HG03432 (cell line): Measurements from ENCODE around the gene PTGES3L.
A peak's percentile ranks its signal among the peaks of the same experiment; 100 is the strongest.

ENCODE experiments used
- ATAC-seq: cut with Tn5 transposase; IDR thresholded peaks from one replicate; pipeline ENCODE4 v1.9.1; 2021; ENCODE audit warnings: mild to moderate bottlenecking, moderate library complexity; ENCODE audit not compliant: unreplicated experiment

The PTGES3L gene

DNA sequence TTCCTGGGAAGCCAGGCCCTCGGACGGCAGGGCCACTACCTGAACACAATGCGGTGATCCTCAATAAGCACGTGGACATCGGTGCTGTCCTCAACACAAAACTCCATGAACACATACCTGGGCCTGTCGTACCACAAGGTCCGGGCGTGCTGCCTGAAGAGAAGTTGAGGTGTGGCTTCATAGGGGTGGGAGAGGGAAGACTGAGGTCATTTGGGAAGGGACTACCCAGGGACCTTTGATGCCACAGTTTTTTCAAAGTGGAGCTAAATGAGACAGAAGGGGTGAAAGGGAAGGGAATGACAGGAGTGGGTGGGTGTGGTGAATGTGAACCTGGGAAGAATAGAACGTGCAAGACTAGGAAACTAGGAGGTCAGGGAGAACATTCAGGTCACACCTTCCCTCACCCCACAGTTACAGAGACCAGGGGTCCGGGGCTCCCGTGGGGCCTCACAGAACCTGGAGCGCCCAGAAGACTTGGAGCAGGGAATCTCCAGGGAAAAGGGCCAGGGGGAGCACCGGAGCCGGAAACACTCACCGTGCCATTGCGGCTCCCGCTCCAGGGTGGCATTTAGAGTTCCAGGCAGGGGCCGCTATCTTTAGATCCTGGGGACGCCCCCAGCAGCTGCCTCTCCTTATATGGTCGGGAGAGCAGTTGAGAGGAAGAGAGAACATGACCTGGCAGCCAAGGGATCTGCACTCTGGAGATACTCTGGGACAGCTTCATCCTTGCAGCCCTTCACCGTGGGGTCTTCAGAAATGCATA is at the start of gene PTGES3L:
Gene PTGES3L (minus strand): TSS at position 570 of the 763 bp plus-strand sequence. CDS start 27 bp downstream, at position 543.
- peak; percentile 40 for ATAC-seq

DNA sequence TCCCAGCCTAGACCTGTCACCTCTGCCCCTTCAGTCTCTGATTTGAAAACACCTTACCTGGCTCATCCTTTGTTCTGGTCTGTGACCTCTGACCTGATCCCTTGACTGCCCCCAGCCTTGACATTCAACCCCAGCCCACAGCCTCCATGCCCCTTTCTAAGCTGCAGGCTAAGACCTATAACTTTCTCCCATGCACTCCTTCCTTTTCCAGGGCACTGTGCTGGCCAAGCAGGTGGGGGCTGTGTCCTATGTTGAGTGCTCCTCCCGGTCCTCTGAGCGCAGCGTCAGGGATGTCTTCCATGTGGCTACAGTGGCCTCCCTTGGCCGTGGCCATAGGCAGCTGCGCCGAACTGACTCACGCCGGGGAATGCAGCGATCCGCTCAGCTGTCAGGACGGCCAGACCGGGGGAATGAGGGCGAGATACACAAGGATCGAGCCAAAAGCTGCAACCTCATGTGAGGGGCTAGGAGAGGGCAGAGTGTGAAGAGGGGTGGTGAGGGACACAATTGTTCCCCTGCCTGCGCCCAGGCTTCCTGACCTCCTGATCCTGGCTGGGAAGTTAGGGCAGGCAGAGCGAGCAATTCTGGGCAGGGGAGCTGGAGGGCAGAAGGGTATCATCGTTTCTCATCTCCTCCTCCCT is 48.5 kb upstream of the PTGES3L start:
- no peak for ATAC-seq

DNA sequence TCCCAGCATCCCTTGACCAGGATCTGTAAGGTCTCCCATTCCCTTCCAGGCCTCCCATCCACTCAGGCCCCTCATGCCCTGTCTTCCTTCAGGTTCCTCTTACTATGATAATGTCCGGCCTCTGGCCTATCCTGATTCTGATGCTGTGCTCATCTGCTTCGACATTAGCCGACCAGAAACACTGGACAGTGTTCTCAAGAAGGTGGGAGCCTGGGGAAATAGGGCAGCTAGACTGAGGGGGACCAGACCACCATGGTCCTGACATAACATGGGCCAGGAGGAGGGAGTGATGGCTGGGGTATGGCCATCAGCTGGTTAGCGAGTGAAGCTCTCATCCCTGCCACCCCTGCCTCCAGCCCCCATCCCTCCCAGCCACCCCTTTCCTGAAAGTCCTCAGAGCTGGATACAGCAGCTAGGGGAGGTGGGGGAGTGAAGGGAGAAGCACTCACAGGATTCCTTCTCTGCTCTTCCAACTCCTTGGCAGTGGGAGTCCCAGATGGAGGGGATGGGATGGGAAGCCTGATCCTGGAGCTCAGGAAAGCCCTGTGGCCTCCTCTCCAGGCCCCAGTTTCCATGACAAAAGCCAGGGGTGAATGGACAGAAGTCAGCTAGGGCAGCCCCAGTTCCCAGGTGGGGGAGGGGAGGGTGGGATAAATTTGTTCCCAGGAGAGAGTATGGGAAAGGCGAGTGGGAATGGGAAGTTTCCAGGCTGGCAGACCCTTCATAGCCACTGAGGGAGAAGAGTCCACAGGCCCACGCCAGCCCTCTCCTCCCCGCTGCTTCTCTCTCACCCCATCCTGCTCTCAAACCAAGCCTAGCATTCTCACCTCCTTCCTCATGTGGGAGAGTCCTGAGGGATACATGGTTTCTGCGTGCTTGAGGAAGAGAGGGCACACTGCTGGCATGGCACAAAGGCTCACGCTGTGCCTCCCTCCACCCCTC is 47.5 kb upstream of the PTGES3L start:
- no peak for ATAC-seq

DNA sequence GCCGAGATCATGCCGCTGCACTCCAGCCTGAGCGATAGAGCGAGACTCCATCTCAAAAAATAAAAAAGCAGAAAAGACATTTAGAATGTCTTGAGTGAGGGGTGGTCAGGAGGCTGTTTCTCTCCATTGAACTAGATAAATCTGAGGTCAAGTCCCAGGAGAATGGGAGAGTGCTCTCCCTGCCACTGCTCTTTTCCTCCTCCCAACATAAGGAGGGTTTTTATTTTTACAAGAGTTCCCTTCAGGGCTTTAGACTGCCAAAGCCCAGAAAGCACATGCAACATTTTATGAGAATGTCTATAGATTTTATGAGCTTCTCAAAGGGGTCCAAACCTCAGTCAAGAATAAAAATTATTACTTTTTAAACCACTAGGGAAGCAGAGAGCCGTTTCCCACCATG is 46.7 kb upstream of the PTGES3L start:
- ATAC-seq, result no peak

DNA sequence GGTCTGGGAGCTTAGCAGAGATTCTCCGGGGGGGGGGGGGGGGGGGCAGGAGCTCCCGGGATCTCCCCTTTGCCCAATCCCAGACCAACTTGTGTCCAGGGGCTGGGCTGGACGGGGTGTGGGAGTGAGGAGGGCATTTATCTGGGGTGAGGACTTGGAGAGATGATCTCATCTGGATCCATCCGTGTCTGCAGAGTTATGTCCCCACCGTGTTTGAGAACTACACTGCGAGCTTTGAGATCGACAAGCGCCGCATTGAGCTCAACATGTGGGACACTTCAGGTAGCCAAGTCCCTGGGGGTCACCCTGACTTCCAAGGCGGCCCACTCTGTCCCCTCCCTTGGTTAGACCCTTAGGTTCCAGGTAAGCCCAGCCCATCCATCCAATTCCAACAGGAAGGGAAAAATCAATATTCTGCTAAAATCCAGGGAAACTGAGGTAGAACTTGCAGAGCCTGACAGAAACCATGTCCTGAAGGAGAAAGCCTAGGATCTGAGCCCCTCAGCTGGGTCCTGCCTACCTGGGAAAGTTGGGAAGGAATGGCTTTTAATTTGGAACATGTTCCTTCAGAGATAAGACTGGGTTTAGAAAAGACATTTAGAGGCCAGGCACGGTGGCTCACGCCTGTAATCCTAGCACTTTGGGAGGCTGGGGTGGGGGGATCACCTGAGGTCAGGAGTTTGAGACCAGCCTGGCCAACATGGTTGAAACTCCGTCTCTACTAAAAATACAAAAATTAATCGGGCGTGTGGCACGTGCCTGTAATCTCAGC is 46.1 kb upstream of the PTGES3L start:
- ATAC-seq, result no peak

DNA sequence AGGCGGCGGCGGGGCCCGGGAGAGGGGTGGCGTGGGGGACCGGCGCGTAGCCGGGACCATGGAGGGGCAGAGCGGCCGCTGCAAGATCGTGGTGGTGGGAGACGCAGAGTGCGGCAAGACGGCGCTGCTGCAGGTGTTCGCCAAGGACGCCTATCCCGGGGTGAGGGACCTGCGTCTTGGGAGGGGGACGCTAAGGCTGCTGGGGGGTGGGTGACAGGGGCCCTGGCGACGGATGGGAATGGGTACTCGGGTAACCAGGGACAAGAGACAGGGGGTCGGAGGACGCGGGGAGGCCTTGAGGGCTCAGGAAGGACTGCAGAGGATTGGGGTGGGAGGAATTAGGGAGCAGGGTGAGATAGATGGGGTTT is 45.4 kb upstream of the PTGES3L start:
- ATAC-seq, result no peak

DNA sequence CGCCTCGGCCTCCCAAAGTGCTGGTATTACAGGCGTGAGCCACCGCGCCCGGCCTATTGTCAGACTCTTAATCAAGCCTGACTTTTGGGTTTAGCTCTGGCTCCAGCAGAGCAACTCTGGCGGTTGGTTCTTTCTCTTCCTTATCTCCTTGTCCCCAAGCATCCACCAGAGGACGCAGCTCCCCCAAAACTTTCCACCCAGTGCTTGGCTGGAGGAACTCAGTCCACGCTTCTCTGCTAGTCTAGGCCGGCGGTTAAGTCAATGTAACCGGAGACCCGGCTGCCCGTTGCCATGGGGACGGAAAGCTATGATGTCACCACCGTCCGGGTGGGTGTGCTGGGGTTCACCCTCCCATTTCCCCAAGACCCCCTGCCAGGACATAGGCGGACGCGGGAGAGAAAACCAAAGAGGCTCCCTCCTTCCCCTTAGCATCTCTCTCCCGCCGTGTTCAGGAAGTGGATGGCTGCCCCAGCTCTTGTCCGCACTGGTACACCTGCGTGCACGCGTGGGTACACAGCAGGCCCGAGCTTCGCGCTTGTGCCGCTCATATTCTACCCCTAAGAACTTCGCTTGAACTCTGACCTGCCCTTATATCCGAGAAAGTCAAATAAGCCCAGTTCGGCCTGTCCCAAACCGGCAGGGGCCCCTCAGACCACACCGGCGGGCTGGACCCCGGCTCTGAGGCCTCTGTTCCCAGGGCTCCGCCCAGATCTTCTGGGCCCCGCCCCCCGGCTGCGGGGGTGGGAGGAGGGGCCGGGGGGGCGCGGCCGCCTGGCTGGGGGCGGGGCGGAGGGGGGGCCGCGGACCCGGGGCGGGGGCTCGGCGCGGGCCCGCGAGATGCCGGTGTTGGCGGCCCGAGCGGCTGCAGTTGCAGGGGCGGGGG is 44.8 kb upstream of the PTGES3L start, which contains the start of gene RND2:
Gene RND2 (plus strand): TSS at position 825 of the 883 bp plus-strand sequence. CDS start 117 bp downstream, outside the sequence.
- peak; percentile 46 for ATAC-seq

DNA sequence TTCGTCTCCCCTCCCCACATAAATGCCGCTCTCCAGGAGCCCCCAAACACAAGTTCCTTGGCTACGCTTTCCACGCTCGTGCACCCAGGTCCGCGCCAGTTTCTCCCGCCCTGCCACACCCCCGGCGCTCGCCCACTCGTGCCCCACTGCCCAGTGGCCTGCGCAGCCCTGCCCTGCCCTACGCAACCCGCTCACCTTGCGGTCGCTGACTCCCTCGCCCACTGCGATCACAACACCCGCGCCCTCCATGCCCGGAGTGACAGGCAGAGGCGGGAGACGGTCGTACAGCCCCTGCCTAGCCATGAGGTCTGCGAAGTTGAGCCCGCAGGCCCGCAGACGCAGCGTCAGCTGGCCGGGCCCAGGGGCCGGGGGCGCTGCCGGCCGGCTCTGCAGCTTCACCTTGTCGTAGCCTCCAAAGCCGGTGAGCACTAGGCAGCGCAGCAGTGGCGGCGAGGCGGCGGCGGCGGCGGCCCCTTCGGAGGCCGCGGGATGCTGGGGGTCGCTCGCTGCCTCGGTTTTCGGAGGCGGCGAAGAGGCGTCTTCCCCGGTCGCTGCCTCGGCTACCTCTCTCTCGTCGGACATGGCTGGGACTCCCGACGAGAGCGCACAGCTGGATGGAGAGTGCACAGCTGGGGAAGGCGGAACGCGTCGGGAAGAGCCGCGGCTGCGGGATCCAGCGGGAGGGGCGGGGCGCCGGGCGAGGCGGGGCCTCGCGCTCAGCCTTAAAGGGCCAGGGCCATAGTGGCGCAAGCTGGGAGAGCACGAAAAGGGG is 42.0 kb upstream of the PTGES3L start, which contains the start of gene VAT1:
Gene VAT1 (minus strand): TSS at position 645 of the 772 bp plus-strand sequence. CDS start 63 bp downstream, at position 582.
- ATAC-seq, result no peak

DNA sequence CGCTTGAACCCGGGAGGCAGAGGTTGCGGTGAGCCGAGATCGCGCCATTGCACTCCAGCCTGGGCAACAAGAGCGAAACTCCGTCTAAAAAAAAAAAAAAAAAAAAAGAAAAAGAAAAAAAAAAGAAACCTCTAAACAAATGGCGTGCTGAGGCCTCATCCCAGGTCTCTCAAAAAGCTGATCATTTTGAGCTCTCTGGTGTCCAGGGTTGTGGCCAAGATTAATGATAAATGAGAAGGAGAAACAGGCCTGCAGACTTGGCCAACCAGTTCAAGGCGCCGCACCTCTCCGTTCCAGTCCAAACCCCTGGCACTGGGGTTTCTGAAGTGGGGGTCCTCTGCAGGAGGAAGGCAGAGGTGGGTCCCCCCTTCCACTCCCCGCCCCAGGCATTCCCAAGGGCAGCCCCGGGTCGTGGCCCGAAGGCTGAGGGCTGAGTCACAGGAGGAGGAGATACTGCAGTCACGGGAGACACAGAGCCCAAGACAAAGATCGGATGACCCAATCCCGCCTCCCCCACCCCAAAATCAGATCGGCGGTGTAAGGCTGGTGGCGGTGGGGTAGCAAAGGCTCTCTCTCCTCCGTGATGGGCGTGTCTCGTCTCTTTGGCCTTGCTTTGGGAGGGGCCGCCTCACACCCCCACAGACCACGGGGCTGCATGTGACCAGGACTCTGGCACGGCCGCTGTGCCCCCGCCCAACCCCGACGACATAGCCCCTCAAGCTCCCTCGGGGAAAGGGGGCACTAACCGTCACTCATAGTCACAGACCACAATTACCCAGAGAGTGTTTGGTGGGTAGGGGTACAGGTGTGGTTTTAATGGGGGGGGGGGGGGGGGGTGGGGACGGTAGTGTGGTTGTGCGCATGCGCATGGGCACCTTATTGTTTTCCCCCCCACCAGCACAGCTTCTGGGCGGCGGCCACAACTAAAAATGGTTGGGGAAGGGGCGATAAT is 41.2 kb upstream of the PTGES3L start:
- ATAC-seq, result no peak

DNA sequence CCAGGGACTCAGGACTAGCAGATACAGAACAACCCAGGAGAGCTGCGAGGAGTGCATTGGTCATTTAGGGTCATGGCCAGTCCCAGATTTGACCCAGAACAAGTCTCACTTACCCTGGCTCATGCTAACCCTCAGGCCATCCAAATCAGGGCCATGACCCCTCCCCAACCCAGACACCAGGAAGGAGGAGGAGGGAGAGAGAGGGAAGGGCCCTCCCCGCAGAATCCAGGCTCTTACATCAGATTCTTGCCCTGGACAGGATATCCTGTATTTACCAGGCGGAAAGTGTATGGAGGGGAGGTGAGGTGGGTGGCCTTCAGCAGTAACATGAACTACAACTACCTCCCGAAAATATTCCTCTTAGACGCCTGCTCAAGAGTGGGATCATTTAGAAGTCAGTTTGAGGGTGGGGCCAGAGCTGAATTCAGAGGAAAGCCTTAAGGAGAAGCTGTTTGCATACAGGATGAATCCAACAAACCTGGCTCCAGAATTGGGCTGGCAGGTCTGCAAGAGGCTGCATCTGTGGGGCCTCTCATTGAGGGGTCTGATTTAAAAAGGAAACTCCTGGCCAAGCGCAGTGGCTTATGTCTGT is 40.2 kb upstream of the PTGES3L start:
- no peak for ATAC-seq

DNA sequence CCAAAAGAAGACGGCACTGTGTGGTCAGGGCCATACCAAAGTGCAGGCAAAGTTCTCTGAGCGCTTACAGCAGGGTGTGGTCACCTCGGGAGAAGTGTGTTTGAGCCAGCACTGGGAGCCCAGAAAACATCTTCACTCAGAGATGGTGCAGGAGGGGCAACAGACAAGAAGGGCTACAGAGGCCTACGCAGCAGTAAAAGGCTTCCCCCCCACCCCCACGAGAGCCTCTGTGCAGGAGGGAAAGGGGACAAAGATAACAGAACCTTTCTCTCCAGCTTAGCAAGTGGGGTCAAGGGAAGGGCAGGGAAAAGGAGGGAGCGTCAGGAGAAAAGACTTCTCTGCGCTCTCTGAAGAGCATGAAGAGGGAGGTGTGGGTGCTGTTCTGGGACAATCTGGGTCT is 39.5 kb upstream of the PTGES3L start:
- no peak for ATAC-seq

DNA sequence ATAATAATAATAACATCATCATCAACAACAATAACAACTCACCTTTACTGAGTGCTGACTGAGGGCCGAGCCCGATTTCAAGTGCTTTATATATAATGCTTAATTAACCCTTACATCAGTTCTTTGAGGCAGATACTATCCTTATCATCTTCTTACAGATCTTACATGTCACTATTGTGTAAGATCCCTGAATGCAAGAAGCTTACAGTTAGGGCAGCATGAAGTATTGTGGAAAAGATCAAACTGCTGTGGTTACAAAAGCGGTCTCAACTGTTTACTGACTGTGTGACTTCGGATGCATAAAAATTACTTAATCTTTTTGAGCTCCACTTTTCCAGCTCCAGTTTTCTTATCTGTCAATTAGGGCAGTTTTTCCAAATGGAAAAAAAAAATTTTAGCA is 39.1 kb upstream of the PTGES3L start:
- no peak for ATAC-seq

DNA sequence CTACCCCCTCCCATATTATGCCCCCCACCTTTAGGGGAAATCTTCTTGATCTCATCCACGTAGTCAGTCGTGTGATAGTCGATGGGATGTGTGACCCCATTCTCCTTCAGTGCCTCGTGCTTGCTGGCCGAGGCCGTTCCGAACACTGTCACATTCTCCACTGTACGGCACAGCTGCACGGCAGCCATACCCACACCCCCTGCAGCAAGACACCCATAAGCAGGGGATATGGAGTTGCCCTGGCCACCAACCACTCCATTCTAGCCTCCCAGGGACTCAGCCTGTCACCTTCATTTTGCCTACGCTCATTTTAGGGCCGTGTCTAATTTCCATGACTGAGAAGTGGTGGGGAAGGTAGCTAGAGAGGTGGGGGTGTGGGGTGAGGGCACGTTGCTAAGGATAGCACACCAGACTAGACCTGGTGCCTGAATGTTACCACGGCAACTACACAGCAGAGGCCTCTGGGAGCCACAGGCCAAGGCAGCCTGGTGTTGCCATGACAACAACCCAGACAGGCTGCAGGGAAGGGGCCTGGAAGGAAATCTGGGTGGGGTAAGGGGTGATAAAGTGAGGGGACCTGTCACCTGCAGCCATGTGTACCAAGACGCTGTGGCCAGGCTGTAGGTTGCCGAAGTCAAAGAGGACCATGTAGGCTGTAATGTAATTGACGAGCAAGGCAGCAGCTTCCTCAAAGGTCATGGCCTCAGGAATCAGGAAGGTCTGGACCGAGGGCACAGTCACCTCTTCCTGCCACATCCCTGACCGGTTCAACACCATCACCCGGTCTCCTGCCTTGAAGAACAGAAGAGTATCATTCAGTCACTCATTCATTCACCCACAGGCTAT is 38.4 kb upstream of the PTGES3L start:
- ATAC-seq, result no peak

DNA sequence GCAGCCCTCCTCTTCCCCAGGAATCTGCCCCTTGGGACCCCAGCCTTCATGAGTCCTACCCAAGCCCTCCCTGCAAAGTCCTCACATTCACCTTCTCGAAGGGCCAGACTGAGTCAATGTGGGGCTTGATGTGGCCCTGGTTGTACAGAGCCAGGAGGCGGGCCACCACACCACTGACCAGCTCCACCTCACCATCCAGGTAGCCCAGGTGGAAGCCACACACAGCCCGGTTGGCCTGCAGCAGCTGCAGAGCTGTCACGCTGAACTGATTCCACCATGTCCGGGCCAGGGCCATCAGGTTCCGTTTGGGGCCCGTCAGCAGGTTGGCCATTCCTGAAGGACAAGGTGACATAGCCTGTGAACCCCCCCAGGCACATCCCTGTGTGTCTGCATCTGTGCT is 36.3 kb upstream of the PTGES3L start:
- no peak for ATAC-seq

DNA sequence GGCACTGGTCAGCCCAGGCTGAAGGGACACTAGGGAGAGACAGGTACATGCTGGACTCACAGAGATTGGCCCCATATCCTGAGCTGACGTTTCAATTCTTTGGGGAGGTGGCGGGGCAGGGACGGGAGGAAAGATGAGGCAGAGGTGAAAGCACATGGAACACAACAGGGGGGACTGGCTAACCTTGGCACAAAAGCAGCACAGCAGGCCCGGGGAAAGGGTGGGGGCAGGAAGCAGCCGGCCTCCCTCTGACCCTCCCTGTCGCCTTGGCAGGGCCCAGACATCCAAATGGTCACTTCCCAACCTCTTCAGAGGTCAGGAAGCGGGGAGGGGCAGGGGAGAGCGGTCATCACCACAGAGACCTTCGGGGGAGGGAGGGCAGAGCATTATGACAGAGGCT is 35.7 kb upstream of the PTGES3L start:
- no peak for ATAC-seq
